Measurements from ENCODE around the gene BLTP2. TPM values are rescaled to one million over a fixed set of nuclear protein-coding genes. Genes with fewer than 3 reads are reported as not detected.

BLTP2 gene
- total RNA-seq, 1 experiment from 2014 or later: 139 TPM

DNA sequence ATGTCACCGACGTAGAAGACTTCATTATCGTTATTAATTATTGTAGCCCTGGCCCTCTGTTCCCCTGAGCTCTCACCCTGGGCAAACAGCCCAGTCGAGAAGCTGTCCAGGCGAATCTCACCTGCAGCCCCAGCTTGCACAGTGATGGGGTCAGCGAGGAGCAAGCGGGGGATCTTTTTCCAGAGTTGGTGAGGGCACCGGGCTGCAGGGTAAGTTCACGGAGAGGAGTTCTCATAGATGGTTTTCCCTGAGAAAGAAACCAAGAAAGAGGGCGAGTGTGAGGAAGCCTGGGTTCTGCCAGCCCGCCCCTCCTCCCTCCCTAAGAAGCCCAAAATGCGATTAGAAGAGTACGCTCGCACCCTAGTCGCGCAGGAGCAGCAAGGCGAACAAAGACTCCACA, 46.6 kb downstream of the BLTP2 start (continued):
- TF ChIP-seq, protein P1, sequence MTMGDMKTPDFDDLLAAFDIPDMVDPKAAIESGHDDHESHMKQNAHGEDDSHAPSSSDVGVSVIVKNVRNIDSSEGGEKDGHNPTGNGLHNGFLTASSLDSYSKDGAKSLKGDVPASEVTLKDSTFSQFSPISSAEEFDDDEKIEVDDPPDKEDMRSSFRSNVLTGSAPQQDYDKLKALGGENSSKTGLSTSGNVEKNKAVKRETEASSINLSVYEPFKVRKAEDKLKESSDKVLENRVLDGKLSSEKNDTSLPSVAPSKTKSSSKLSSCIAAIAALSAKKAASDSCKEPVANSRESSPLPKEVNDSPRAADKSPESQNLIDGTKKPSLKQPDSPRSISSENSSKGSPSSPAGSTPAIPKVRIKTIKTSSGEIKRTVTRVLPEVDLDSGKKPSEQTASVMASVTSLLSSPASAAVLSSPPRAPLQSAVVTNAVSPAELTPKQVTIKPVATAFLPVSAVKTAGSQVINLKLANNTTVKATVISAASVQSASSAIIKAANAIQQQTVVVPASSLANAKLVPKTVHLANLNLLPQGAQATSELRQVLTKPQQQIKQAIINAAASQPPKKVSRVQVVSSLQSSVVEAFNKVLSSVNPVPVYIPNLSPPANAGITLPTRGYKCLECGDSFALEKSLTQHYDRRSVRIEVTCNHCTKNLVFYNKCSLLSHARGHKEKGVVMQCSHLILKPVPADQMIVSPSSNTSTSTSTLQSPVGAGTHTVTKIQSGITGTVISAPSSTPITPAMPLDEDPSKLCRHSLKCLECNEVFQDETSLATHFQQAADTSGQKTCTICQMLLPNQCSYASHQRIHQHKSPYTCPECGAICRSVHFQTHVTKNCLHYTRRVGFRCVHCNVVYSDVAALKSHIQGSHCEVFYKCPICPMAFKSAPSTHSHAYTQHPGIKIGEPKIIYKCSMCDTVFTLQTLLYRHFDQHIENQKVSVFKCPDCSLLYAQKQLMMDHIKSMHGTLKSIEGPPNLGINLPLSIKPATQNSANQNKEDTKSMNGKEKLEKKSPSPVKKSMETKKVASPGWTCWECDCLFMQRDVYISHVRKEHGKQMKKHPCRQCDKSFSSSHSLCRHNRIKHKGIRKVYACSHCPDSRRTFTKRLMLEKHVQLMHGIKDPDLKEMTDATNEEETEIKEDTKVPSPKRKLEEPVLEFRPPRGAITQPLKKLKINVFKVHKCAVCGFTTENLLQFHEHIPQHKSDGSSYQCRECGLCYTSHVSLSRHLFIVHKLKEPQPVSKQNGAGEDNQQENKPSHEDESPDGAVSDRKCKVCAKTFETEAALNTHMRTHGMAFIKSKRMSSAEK (CRISPR knock-in tag; IDR thresholded peaks at IDR 0.05; ENCODE audit: borderline replicate concordance): no peak
- TF ChIP-seq, protein P2, sequence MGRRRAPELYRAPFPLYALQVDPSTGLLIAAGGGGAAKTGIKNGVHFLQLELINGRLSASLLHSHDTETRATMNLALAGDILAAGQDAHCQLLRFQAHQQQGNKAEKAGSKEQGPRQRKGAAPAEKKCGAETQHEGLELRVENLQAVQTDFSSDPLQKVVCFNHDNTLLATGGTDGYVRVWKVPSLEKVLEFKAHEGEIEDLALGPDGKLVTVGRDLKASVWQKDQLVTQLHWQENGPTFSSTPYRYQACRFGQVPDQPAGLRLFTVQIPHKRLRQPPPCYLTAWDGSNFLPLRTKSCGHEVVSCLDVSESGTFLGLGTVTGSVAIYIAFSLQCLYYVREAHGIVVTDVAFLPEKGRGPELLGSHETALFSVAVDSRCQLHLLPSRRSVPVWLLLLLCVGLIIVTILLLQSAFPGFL (CRISPR knock-in tag; IDR thresholded peaks at IDR 0.05; ENCODE audit: borderline replicate concordance): no peak
- TF ChIP-seq JAZF1 (CRISPR knock-in tag; IDR thresholded peaks at IDR 0.05) (no peak), IRF2 (CRISPR knock-in tag; IDR thresholded peaks at IDR 0.05; ENCODE audit: borderline replicate concordance, low read depth) (no peak), SOX15 (CRISPR knock-in tag; IDR thresholded peaks at IDR 0.05) (no peak), HMGA2 (CRISPR knock-in tag; IDR thresholded peaks at IDR 0.05) (no peak), ELF4 (CRISPR knock-in tag; IDR thresholded peaks at IDR 0.05; ENCODE audit: low read depth) (no peak), ZNF396 (CRISPR knock-in tag; IDR thresholded peaks at IDR 0.05; ENCODE audit: borderline replicate concordance) (no peak), TP53 (CRISPR knock-in tag; IDR thresholded peaks at IDR 0.05) (no peak)
- TF ChIP-seq, protein P3, sequence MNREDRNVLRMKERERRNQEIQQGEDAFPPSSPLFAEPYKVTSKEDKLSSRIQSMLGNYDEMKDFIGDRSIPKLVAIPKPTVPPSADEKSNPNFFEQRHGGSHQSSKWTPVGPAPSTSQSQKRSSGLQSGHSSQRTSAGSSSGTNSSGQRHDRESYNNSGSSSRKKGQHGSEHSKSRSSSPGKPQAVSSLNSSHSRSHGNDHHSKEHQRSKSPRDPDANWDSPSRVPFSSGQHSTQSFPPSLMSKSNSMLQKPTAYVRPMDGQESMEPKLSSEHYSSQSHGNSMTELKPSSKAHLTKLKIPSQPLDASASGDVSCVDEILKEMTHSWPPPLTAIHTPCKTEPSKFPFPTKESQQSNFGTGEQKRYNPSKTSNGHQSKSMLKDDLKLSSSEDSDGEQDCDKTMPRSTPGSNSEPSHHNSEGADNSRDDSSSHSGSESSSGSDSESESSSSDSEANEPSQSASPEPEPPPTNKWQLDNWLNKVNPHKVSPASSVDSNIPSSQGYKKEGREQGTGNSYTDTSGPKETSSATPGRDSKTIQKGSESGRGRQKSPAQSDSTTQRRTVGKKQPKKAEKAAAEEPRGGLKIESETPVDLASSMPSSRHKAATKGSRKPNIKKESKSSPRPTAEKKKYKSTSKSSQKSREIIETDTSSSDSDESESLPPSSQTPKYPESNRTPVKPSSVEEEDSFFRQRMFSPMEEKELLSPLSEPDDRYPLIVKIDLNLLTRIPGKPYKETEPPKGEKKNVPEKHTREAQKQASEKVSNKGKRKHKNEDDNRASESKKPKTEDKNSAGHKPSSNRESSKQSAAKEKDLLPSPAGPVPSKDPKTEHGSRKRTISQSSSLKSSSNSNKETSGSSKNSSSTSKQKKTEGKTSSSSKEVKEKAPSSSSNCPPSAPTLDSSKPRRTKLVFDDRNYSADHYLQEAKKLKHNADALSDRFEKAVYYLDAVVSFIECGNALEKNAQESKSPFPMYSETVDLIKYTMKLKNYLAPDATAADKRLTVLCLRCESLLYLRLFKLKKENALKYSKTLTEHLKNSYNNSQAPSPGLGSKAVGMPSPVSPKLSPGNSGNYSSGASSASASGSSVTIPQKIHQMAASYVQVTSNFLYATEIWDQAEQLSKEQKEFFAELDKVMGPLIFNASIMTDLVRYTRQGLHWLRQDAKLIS (CRISPR knock-in tag; IDR thresholded peaks at IDR 0.05; ENCODE audit: borderline replicate concordance): no peak
- TF ChIP-seq, protein P4, sequence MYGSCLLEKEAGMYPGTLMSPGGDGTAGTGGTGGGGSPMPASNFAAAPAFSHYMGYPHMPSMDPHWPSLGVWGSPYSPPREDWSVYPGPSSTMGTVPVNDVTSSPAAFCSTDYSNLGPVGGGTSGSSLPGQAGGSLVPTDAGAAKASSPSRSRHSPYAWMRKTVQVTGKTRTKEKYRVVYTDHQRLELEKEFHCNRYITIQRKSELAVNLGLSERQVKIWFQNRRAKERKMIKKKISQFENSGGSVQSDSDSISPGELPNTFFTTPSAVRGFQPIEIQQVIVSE (CRISPR knock-in tag; IDR thresholded peaks at IDR 0.05; ENCODE audit: borderline replicate concordance): no peak

DNA sequence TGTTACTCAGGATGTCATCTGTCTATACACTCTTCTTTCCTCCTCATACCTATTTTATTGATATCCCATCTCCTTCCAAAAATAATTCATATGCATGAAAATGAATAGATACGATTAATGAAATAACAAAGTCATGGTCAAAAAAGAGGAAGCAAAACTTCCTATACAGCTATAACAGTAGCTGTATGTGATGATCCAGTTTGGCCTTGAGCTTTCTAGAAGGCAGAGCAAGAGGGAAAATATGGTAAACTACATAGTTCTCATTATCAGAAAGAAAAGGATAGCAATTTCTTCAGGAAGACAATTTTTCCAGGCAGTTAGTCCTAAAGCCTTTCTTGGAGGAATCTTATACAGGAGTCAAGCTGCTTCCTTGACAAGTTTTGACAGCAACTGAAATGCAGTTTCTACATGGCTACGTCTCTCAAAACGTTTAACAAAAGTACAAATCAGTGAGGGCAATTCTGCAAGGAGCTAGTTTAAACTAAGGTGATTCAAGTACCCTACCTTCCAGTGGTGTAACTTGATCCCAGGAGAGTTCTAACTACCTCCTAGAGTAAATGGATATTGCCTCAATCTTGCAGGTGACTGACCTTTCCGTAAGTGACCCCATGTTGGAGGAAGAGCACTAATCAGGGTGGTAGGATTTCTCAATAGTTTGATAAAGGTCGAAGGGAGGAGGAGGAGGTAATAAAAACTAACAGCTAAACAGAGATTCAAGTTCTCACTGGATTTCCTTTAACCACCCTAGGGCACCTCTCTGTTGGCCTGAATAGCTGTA, 47.2 kb downstream of the BLTP2 start:
- POLR2A ChIA-PET: interaction anchor here (0.7 kb wide), 1 partner anchor 21 kb away, joined by 3 read pairs; the partner anchor contains the start of gene ALDOC
- Mint-ChIP-seq H3K9me3 (no peaks in the 10 kb centered on the region), H3K4me3 (peak overlapping the region; percentile 94), H3K27ac (peak overlapping the region; percentile 90), H3K36me3 (peaks cover 25% of the 10 kb centered on the region), H3K27me3 (ENCODE audit: low read depth) (peaks cover 4% of the 10 kb centered on the region), H3K4me1 (peaks cover 16% of the 10 kb centered on the region)
- TF ChIP-seq, protein P5, sequence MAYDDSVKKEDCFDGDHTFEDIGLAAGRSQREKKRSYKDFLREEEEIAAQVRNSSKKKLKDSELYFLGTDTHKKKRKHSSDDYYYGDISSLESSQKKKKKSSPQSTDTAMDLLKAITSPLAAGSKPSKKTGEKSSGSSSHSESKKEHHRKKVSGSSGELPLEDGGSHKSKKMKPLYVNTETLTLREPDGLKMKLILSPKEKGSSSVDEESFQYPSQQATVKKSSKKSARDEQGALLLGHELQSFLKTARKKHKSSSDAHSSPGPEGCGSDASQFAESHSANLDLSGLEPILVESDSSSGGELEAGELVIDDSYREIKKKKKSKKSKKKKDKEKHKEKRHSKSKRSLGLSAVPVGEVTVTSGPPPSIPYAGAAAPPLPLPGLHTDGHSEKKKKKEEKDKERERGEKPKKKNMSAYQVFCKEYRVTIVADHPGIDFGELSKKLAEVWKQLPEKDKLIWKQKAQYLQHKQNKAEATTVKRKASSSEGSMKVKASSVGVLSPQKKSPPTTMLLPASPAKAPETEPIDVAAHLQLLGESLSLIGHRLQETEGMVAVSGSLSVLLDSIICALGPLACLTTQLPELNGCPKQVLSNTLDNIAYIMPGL (CRISPR knock-in tag; IDR thresholded peaks at IDR 0.05): no peak
- ATAC-seq (no peak), DNase-seq (ENCODE audit: low spot score) (no peak)
- CTCF ChIA-PET: interaction anchor here (1.2 kb wide), 1 partner anchor 15 kb away, joined by 4 read pairs; no protein-coding TSS in a partner anchor

Other genes with a start within 250 kb of the BLTP2 start
- gene SLC46A1, start 238.9 kb downstream of the BLTP2 start, total RNA-seq (2021): 5.7 to 6.7 TPM (median 6.6 TPM) in 3 replicates
- not detected in 3 replicates for gene SLC13A2, start 171.5 kb downstream of the BLTP2 start, total RNA-seq (2021)
- gene FOXN1, start 138.8 kb downstream of the BLTP2 start, total RNA-seq (2021): not detected in 3 replicates
- 53.3 to 59.6 TPM (median 54.6 TPM) in 3 replicates for gene UNC119, start 92.5 kb downstream of the BLTP2 start, total RNA-seq (2021)
- gene PIGS, start 73.6 kb downstream of the BLTP2 start, total RNA-seq (2021): 50.6 to 55.0 TPM (median 54.6 TPM) in 3 replicates
- 73.5 to 95.7 TPM (median 94.2 TPM) in 3 replicates for gene ALDOC, start 68.3 kb downstream of the BLTP2 start, total RNA-seq (2021)
- gene SPAG5, start 46.1 kb downstream of the BLTP2 start, total RNA-seq (2021): 120 to 146 TPM (median 125 TPM) in 3 replicates
- gene RSKR, start 31.0 kb downstream of the BLTP2 start, total RNA-seq (2021): 23.7 to 28.0 TPM (median 25.6 TPM) in 3 replicates
- gene SDF2, start 16.7 kb upstream of the BLTP2 start, total RNA-seq (2021): 44.4 to 49.4 TPM (median 45.9 TPM) in 3 replicates
- gene SUPT6H, start 17.0 kb upstream of the BLTP2 start, total RNA-seq (2021): 49.1 to 61.3 TPM (median 54.5 TPM) in 3 replicates
- 28.4 to 33.9 TPM (median 31.7 TPM) in 3 replicates for gene PROCA1, start 66.7 kb upstream of the BLTP2 start, total RNA-seq (2021)
- 153 to 181 TPM (median 162 TPM) in 3 replicates for gene RAB34, start 72.7 kb upstream of the BLTP2 start, total RNA-seq (2021)
- gene RPL23A, start 74.8 kb upstream of the BLTP2 start, total RNA-seq (2021): 1,832 to 2,055 TPM (median 2,048 TPM) in 3 replicates
- 36.0 to 41.2 TPM (median 36.5 TPM) in 3 replicates for gene TLCD1, start 81.1 kb upstream of the BLTP2 start, total RNA-seq (2021)
- 17.9 to 25.0 TPM (median 18.6 TPM) in 3 replicates for gene NEK8, start 83.6 kb upstream of the BLTP2 start, total RNA-seq (2021)
- 192 to 268 TPM (median 192 TPM) in 3 replicates for gene TRAF4, start 98.9 kb upstream of the BLTP2 start, total RNA-seq (2021)
- gene FAM222B, start 197.6 kb upstream of the BLTP2 start, total RNA-seq (2021): 86.6 to 94.6 TPM (median 91.5 TPM) in 3 replicates
- gene ERAL1, start 209.9 kb upstream of the BLTP2 start, total RNA-seq (2021): 70.1 to 77.0 TPM (median 72.0 TPM) in 3 replicates

All from WTC11 (cell line).